AG09319 (cell line): Measurements from ENCODE around the gene L2HGDH.

Source experiments
- DNase-seq: peaks from one replicate; pipeline ENCODE4 v3.0.0-alpha.2; 2010; ENCODE audit warnings: low read depth; ENCODE audit errors: extremely low read depth
- CTCF ChIP-seq: IDR thresholded peaks from 2 replicates; pipeline ENCODE4 v1.5.1; 2011; ENCODE audit warnings: low read depth, mild to moderate bottlenecking, inconsistent platforms, low read length, moderate library complexity

Gene L2HGDH

DNA sequence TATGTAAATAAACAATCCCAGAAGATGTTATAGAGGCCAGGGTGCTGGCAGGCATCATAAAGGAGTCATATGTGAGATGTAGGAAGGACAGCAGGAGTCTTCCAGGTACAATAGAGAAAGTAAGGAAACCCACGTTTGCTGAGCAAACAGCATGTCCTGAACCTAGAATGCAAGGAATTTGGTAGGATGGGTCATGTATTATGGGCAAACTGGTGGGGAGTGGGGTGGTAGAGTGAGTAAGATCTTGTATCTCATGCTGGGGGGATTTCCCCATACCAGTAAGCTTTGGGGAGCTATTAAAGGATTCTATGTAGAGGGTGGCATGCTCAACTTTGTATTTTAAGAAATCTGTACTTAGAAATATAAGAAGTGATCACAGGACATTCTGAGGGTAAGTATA lies 43.7 kb upstream of the L2HGDH start:
- TF ChIP-seq CTCF = no peak
- DNase-seq = no peak

- DNase-seq = no peak
- no peak for TF ChIP-seq CTCF
These were observed 42.5 kb upstream of the L2HGDH start for GRCh38 chr14:50354527-50354926.

DNA sequence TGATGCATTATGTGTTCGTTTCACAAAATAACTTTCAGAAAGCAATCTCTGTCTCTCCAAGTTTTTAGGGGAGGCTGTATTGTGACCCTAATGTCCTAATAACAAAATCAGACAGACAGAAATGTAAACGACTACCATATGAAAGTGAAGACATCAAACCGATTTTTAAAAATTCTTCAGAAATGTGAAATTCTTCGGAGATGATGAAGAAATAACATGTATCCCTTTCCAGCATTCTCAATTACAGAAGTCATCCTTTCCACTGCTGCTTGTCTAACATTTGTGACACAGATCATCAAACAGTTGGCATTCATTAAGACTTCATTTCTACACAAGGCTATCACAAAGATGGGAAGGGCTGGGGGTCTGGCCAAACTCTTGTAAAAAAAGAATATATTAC lies 41.1 kb upstream of the L2HGDH start:
- no peak for TF ChIP-seq CTCF
- no peak for DNase-seq

DNA sequence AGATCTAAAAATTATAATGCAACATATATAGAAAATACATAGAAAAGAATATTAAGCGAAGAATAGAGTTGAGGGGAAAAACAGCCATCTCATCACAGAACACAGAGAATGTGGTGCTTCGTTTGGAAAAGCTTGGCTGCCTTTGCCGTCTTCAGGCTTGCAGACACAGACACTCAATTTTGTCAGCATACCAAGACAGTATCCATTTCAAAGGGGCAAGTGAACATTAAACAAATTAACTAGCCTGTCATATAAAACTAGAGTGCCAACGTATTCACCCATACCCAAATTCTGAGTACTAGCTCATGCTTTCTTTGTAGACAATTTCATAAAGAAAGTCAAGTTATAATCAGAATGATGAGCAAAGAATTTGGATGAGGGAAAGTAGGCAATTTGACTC lies 40.6 kb upstream of the L2HGDH start:
- no peak for DNase-seq
- TF ChIP-seq CTCF = no peak

DNA sequence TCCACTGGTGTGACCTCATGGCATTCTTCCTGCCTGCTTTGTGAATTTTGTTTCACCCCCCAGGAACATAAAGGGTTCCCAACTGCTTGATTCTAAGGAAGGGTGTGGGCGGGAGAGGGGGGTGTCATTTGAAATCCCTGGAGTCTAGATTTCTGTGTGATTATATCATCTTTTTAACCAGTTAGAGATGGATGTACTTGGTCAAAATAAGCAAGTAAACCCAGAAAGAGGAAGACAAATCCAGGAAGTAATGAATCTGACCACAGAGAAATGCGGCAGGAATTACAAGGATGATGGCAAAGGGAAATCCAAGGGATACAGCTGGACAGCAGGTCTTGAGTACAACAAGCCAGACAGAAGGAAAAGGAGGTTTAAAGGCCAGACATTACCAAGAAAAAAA lies 38.9 kb upstream of the L2HGDH start:
- no peak for DNase-seq
- TF ChIP-seq CTCF = no peak

GRCh38 chr14:50348933-50349332 lies 36.9 kb upstream of the L2HGDH start:
- no peak for DNase-seq

DNA sequence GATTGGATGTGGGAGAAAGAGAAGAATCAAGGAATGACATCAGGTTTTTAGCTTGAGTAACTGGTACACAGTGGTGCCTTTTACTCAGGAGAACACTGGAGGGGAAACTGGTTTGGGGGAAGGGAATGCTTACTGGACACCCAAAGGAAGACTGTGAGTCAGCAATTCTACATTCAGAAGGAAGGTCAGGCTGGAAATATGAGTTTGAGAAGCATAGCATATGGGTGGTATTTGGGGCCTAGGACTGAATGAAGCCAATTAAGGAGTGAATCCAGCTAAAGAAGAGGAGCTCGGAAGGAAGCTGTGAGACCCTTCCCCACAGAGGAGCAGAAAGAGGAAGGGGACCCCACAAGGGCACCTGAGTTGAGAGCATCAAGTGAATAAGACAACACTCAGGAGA lies 35.5 kb upstream of the L2HGDH start:
- no peak for DNase-seq
- TF ChIP-seq CTCF = no peak

More at GRCh38 chr14:50348933-50349332, 36.9 kb upstream of the L2HGDH start:
- TF ChIP-seq CTCF = no peak
